B cell (primary cell): Measurements from ENCODE around the gene RTKN. TPM values are rescaled to one million over a fixed set of nuclear protein-coding genes. Genes with fewer than 3 reads are reported as not detected.

Source experiments
- ATAC-seq: fragments of 200-7000 bp; cut with Tn5 transposase; one replicate; pipeline ENCODE4 v1.10.0; 2021; ENCODE audit warnings: low read depth, mild to moderate bottlenecking, moderate number of reproducible peaks, moderate library complexity
- CTCF ChIA-PET: fragments of 350-600 bp; sonication (Branson Sonifier 250); formaldehyde crosslinking; loops from one replicate; lab custom pipeline; 2021; ENCODE audit warnings: antibody characterized with exemption, inconsistent platforms; lab: Charles Lee
- POLR2A ChIA-PET: fragments of 350-600 bp; sonication (Branson Sonifier 250); formaldehyde crosslinking; loops from one replicate; lab custom pipeline; 2021; ENCODE audit warnings: antibody characterized with exemption; lab: Charles Lee
- DNase-seq: peaks from one replicate; pipeline ENCODE4 v3.0.0; 2013
- H2AFZ ChIP-seq: 2 replicates; pipeline ENCODE4 v1.6.1; 2012; ENCODE audit warnings: mild to moderate bottlenecking, low read depth, low read length; ENCODE audit not compliant: insufficient read depth, poor library complexity, severe bottlenecking
- H3K27ac ChIP-seq, 2 donors: 1 replicate in 1 of 2; 2 replicates in 1 of 2; pipeline ENCODE4 v1.5.1; 2012 to 2013; ENCODE audit warnings: low read length in 2 of 2, mild to moderate bottlenecking in 2 of 2, moderate library complexity in 1 of 2
- H3K27me3 ChIP-seq, 4 experiments: fragments of 200-600 bp in 1 of 4; sonication (generic) in 1 of 4; replicated peaks in 1 of 4; 1 replicate in 2 of 4; 2 replicates in 2 of 4; pipeline versions ENCODE4 v1.6.1 to v1.7.0; 2013 to 2016; ENCODE audit warnings: low read length in 3 of 4, mild to moderate bottlenecking in 2 of 4, mixed read lengths in 1 of 4, moderate library complexity in 1 of 4; ENCODE audit not compliant: insufficient read depth in 4 of 4, control insufficient read depth in 3 of 4; ENCODE audit errors: control extremely low read depth in 1 of 4
- H3K36me3 ChIP-seq, 2 experiments: replicated peaks in 1 of 2; 1 replicate in 1 of 2; 2 replicates in 1 of 2; pipeline versions ENCODE4 v1.6.1 to v1.7.1; 2013; ENCODE audit warnings: low read length in 1 of 2; ENCODE audit not compliant: insufficient read depth in 2 of 2, control insufficient read depth in 1 of 2; ENCODE audit errors: control extremely low read depth in 1 of 2, extremely low read depth in 1 of 2
- H3K4me1 ChIP-seq, 2 donors: fragments of 200-600 bp in 1 of 2; sonication (generic) in 1 of 2; 1 replicate in 1 of 2; 2 replicates in 1 of 2; pipeline versions ENCODE4 v1.5.1 to v1.6.1; 2013 to 2017; ENCODE audit warnings: low read length in 2 of 2; ENCODE audit not compliant: control insufficient read depth in 2 of 2, insufficient read depth in 2 of 2
- H3K4me2 ChIP-seq: replicated peaks from 2 replicates; pipeline ENCODE3; 2012; ENCODE audit warnings: mild to moderate bottlenecking, low read depth, low read length; ENCODE audit not compliant: poor library complexity, severe bottlenecking
- H3K4me3 ChIP-seq, 5 experiments: fragments of 200-600 bp in 1 of 5; sonication (generic) in 1 of 5; 1 replicate in 3 of 5; 2 replicates in 2 of 5; pipeline versions ENCODE4 v1.5.1 to v1.7.0; 2011 to 2016; ENCODE audit warnings: low read length in 4 of 5, mild to moderate bottlenecking in 4 of 5, low read depth in 2 of 5, control low read depth in 1 of 5, moderate library complexity in 1 of 5; ENCODE audit not compliant: insufficient read depth in 1 of 5; ENCODE audit errors: control extremely low read depth in 1 of 5, extremely low read depth in 1 of 5
- H3K79me2 ChIP-seq: fragments of 200-600 bp; sonication (generic); one replicate; pipeline ENCODE4 v1.6.0; 2016; ENCODE audit warnings: low read length; ENCODE audit not compliant: control insufficient read depth, insufficient read depth
- H3K9ac ChIP-seq: fragments of 200-600 bp; sonication (generic); 2 replicates; pipeline ENCODE4 v1.6.1; 2017; ENCODE audit warnings: mild to moderate bottlenecking, low read length, moderate library complexity
- H3K9me3 ChIP-seq, 3 donors: one replicate each; pipeline versions ENCODE4 v1.6.1 to v1.7.1; 2013; ENCODE audit warnings: low read length in 2 of 3; ENCODE audit not compliant: control insufficient read depth in 2 of 3, insufficient read depth in 1 of 3; ENCODE audit errors: control extremely low read depth in 1 of 3
- H4K20me1 ChIP-seq: 2 replicates; pipeline ENCODE4 v1.6.0; 2012; ENCODE audit warnings: mild to moderate bottlenecking, low read length; ENCODE audit not compliant: insufficient read depth, control insufficient read depth, poor library complexity, severe bottlenecking
- H3K27ac Mint-ChIP-seq: one replicate; pipeline ENCODE4 v1.8.0; 2021; ENCODE audit warnings: mixed read lengths
- H3K27me3 Mint-ChIP-seq: one replicate; pipeline ENCODE4 v1.8.0; 2021; ENCODE audit warnings: mixed read lengths
- H3K4me1 Mint-ChIP-seq: one replicate; pipeline ENCODE4 v1.8.0; 2021; ENCODE audit warnings: mixed read lengths
- H3K4me3 Mint-ChIP-seq: one replicate; pipeline ENCODE4 v1.8.0; 2021; ENCODE audit warnings: mixed read lengths
- H3K9me3 Mint-ChIP-seq: one replicate; pipeline ENCODE4 v1.8.0; 2022; ENCODE audit warnings: mixed read lengths; ENCODE audit not compliant: insufficient read depth
- EZH2 ChIP-seq: IDR thresholded peaks from 2 replicates; pipeline ENCODE4 v1.6.1; 2012; ENCODE audit warnings: borderline replicate concordance, low read depth, mild to moderate bottlenecking, moderate library complexity, low read length; ENCODE audit not compliant: insufficient read depth, poor library complexity, severe bottlenecking
- WGBS: methylation state at CpG from one replicate; pipeline ENCODE4 v1.1.5; 2013; ENCODE audit warnings: missing lambda C conversion rate; ENCODE audit not compliant: insufficient coverage; 5-methylcytosine and 5-hydroxymethylcytosine counted together
- intact Hi-C: fragments of 100-400 bp; cut with micrococcal nuclease; formaldehyde crosslinking; loops from one replicate; pipeline ENCODE4 v1.10.0; 2022
- polyA plus RNA-seq: library from polyadenylated mRNA; depleted of rRNA; stranded (reverse); fragments of >200 nt; gene quantifications from 2 replicates; pipeline ENCODE4 v1.2.3, GENCODE V29; 2012
- total RNA-seq, 2 donors: library from RNA; stranded (reverse); fragments of 120-200 nt in 1 of 2; gene quantifications; 1 replicate in 1 of 2; 2 replicates in 1 of 2; pipeline versions ENCODE4 v1.2.3 to v1.2.4, GENCODE V29; 2013 to 2022
- TF ChIP-seq, protein P1 (sequence below): fragments of 200-600 bp; IDR thresholded peaks from one replicate; pipeline ENCODE4 v1.8.0; 2022; ENCODE audit warnings: antibody characterized with exemption, mild to moderate bottlenecking

Gene RTKN
- total and polyA plus RNA-seq, 2 donors (not counting 1 experiment from before 2014, with no cell fraction given): 5.1 to 10.5 TPM

DNA sequence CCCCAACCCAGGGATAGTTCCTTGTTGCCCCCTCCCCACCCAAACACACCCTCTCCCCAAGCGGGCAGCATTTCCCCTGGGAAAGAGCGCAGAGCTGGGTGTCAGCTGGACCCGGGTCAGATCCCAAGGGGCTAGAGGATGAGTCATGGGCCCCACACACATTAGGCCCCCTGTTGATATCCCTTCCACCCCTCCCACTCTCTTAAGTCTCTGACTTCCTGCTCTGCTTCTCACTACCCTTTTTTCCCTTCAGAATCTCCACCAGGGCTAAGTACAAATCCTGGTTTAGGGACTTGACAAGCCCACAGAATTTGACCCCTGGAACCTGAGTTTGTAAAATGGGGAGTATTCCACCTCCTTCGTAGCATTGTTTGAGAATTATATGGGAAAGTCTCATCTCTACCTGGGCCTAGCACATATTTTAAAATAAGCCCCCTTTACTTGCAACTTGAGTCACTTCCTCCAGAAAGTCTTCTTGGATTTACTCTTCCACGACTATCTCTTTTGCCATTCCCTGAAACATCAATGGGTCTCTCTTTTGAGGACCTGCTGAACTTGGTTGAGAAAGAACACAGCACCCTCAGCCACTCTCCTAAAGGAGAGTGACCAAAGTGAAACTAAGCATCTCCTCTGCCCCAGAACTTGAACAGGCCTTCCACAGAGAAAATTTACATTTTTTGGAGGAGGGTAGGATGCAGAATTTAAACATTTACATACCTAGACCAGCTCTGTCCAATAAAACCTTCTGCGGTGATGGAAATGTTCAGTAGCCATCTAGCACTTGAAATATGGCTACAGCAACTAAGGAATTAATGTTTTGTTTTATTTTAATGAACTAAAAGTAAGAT is 4.7 kb downstream of the RTKN start:
- CTCF ChIA-PET: interaction anchor here (1.5 kb wide), 1 partner anchor 15 kb away, joined by 6 read pairs; the partner anchor contains the start of genes C2orf81 and WDR54
- Histone ChIP-seq H3K27me3 (peaks cover 0 to 23% (median 7%) of the 10 kb centered on the region in 4 experiments), H3K4me3 (no peak overlapping the region), H3K79me2 (no peaks in the 10 kb centered on the region), H3K27ac (no peak overlapping the region), H3K9me3 (peaks cover 0 to 9% (median 0%) of the 10 kb centered on the region in 3 donors), H4K20me1 (no peaks in the 10 kb centered on the region), H2AFZ (no peak overlapping the region), H3K9ac (no peak overlapping the region), H3K4me1 (peaks cover 33 to 41% of the 10 kb centered on the region in 2 donors), H3K4me2 (no peak overlapping the region), H3K36me3 (no peaks in the 10 kb centered on the region)
- WGBS: 35% methylated on average over 4 of the region's 6 CpGs
- DNase-seq (no peak), ATAC-seq (peak; percentile 33)
- Mint-ChIP-seq H3K27me3 (peaks cover 4% of the 10 kb centered on the region), H3K27ac (peak overlapping the region; percentile 15), H3K9me3 (no peaks in the 10 kb centered on the region), H3K4me1 (peaks cover 44% of the 10 kb centered on the region), H3K4me3 (peak overlapping the region; percentile 3)
- intact Hi-C loops: no loop called here
- TF ChIP-seq, protein P1, sequence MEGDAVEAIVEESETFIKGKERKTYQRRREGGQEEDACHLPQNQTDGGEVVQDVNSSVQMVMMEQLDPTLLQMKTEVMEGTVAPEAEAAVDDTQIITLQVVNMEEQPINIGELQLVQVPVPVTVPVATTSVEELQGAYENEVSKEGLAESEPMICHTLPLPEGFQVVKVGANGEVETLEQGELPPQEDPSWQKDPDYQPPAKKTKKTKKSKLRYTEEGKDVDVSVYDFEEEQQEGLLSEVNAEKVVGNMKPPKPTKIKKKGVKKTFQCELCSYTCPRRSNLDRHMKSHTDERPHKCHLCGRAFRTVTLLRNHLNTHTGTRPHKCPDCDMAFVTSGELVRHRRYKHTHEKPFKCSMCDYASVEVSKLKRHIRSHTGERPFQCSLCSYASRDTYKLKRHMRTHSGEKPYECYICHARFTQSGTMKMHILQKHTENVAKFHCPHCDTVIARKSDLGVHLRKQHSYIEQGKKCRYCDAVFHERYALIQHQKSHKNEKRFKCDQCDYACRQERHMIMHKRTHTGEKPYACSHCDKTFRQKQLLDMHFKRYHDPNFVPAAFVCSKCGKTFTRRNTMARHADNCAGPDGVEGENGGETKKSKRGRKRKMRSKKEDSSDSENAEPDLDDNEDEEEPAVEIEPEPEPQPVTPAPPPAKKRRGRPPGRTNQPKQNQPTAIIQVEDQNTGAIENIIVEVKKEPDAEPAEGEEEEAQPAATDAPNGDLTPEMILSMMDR: no peak
- POLR2A ChIA-PET: no interaction called here

DNA sequence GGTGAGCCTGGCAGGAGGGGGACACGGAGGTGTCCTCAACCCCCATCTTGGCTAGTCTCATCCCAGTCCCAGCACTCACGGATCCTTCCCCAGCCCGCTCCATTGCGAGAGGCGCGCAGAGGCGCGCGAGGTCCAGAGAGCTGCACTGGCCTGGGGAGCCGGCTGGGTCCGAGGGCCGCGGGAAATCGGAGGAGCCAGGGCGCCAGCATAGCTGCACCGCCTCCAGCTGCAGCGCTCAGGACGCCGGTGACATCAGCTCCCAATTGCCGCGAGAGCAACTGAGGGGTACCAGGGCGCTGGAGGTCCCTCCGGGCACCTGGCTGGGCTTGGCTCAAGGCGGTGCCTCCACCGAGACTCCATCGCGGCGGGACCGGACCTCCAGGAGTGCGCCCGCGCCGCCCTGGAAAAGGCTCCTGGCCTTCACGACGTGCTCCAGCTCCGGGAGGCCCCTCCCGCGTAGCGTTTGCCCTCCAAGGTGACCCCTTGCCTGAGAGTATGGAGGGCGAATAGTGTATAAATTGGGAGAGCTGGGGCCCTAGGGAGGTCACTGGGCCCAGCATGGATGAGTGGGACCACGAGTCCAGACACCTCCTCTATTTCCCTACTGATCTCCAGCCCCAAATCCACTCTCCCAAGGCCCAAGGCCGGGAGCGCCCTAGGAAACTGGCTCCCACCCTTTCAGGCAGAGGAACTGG is 5.5 kb downstream of the RTKN start:
- Mint-ChIP-seq H3K4me3 (no peak overlapping the region), H3K27ac (no peak overlapping the region), H3K27me3 (peaks cover 3% of the 10 kb centered on the region), H3K4me1 (peaks cover 41% of the 10 kb centered on the region), H3K9me3 (no peaks in the 10 kb centered on the region)
- H3K9ac ChIP-seq: no peak overlapping the region
- H3K79me2 ChIP-seq: no peaks in the 10 kb centered on the region
- intact Hi-C loops: no loop called here
- peaks cover 27 to 32% of the 10 kb centered on the region in 2 donors for H3K4me1 ChIP-seq
- TF ChIP-seq, protein P1: no peak
- no peak for TF ChIP-seq EZH2
- 96% methylated on average over 34 of the region's 43 CpGs for WGBS
- ChIA-PET POLR2A (no interaction called here), CTCF (interaction anchor here (0.7 kb wide), 1 partner anchor 62 kb away, joined by 3 read pairs; no protein-coding TSS in a partner anchor)
- no peaks in the 10 kb centered on the region for H4K20me1 ChIP-seq
- H3K36me3 ChIP-seq: no peaks in the 10 kb centered on the region
- no peak overlapping the region for H3K4me3 ChIP-seq
- DNase-seq (no peak), ATAC-seq (no peak)
- H2AFZ ChIP-seq: no peak overlapping the region
- H3K27me3 ChIP-seq: peaks cover 0 to 15% (median 3%) of the 10 kb centered on the region in 4 experiments
- no peak overlapping the region for H3K27ac ChIP-seq
- no peak overlapping the region for H3K4me2 ChIP-seq
- peaks cover 0 to 4% (median 0%) of the 10 kb centered on the region in 3 donors for H3K9me3 ChIP-seq
